Activated CD4-positive, alpha-beta T cell treated with anti-CD3 and anti-CD28 coated beads, Interleukin-2, amount 50 U/mL, for 4 hours (primary cell): ENCODE data around the gene ST6GAL1.

Source experiments
- DNase-seq, 2 experiments: peaks; one replicate each; pipeline ENCODE4 v3.0.0-alpha.2; 2020

ST6GAL1 gene

DNA sequence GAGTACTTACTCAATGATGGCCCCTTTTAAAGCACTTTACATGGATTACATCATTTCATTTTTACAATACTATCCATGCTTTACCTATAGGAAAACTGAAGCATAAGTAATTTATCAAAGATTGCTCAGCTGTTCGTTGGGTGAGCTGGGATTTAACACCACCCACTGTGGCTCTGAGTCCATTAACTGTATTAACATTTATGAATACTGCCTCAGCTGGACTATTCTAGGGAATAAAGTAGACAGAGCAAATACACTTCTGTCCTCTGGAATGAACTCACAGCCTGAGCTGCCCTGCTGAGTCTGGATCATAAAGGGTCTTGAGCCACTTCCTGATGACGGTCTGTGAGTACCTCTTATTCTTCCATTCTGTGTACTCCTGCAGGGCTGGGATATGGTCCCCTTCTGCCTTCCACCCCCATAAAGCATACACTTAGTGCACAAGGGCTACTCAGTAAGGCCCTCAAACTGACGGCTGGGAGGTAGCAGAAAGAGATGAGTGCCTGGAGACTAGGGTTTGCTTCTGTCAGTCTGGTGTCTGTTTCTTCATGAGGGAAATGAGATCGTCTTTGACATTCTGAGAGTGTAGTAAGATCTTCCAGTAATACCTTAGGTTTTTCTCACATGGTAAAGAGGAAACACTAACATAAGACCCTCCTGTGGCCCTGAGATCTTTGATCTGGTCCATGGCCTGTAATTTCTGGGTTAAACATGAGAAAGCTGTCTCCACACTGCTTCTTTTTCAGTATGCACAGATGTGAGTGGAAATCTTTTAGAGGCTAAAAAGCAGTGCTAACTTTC, 12.6 kb upstream of the ST6GAL1 start:
- no peak for DNase-seq

- no peak for DNase-seq
These were observed 10.0 kb upstream of the ST6GAL1 start for GRCh38 chr3:186920301-186920700.

DNA sequence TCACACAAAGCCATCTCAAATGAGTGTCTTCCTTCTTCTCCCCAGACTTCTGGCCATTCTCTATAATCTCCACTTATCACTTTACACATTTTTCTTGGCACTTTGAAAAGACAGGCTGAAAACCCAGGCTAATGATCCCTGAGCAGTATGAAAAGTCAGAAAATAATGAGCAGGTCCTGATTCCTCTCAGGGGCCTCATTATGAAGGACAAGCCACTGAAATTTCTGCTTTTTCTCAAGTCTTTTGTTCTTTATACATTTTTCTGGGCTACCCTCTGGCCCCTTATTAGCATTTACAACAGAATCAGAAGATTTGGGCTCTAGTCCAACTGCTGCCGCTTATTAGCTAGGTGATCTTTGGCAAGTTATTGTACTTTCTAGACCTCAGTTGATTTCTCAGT, 9.5 kb upstream of the ST6GAL1 start:
- DNase-seq: no peak

DNA sequence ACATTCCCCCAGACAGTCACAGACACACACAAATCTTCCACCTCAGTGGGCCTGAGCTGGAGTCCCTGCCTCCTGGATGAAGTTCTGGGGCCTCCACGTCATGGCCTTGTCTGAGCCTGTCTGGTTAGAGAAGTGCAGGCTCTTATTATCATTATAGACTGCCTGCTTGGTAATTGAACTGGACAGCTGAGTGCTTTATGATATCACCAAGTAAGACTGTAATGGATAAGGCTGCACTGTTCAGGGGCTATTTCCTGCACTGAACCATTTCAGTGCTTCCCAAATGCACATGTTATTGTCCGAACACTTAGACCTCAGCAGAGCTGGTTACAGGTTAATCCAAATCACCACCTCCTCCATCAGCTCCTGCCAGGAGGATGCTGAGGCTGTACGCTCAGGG, 8.7 kb upstream of the ST6GAL1 start:
- no peak for DNase-seq

GRCh38 chr3:186922224-186922623, 8.1 kb upstream of the ST6GAL1 start:
- no peak for DNase-seq

- no peak for DNase-seq
These were observed 7.5 kb upstream of the ST6GAL1 start for GRCh38 chr3:186922790-186923189.

- no peak for DNase-seq
These were observed 7.1 kb upstream of the ST6GAL1 start for GRCh38 chr3:186923241-186923640.

GRCh38 chr3:186925826-186926225, 4.5 kb upstream of the ST6GAL1 start:
- no peak for DNase-seq

DNA sequence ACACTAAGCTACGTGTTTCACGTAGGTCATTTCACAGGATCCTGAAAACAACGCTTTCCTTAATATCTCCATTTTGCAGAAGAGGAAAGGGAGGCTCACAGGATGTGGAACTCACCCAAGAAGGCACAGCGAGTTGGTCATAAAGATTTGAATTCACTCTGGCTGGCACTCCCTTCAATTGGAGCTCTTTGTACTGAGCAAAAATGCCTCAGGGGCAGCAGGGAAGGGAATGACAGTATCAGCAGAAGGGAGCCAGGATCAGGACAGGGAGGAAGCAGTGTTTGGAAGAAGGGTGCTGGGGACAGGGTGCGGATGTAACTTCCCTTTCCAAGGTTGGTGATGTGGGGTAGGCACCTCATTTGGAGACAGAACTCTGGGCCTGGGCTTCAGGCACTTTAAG, 1.1 kb upstream of the ST6GAL1 start:
- no peak for DNase-seq

GRCh38 chr3:186929685-186930084, 641 bp upstream of the ST6GAL1 start:
- DNase-seq: no peak

DNA sequence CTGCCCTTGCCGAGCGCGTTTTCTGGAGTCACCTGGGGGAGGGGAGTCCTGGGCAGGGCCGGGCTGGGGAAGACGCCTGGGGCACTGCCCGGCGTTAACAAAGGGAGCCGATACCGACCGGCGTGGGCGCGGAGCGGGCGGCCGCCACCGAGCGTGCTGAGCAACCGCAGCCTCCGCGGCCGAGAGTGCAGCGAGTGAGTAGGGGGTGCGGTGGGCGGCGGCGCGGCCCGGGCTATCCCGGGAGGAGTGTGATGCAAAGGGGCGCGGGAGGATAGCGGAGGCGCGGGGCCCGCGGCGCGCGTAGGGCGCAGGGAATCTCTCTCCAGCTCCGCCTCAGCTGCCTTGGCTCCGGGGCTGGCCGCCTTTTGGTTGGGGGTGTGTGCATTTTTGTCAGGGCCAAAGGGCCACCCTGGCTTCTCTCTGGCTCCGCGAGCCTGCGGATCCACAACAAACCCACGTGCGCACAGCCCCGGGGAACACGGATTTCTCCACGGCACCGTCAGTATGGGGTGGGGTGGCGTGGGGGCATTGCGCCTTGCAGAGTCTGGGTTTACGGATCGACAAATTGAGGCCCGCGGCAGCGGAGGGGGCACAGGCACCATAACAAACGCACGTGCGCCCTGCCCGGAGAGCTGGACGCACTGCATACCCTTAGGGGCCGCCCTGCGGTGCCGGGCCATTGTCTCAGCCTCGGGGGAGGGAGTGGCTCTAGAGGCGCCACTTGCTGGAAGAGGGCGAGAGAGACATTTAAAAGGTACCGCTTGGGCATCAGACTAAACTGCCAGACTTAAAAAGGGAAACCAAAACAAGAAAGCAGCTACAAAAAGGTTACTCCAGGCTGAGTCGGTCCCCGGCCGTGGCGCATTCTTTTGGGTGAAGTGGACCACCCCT, 560 bp downstream of the ST6GAL1 start:
- DNase-seq: peak; percentile 50

DNA sequence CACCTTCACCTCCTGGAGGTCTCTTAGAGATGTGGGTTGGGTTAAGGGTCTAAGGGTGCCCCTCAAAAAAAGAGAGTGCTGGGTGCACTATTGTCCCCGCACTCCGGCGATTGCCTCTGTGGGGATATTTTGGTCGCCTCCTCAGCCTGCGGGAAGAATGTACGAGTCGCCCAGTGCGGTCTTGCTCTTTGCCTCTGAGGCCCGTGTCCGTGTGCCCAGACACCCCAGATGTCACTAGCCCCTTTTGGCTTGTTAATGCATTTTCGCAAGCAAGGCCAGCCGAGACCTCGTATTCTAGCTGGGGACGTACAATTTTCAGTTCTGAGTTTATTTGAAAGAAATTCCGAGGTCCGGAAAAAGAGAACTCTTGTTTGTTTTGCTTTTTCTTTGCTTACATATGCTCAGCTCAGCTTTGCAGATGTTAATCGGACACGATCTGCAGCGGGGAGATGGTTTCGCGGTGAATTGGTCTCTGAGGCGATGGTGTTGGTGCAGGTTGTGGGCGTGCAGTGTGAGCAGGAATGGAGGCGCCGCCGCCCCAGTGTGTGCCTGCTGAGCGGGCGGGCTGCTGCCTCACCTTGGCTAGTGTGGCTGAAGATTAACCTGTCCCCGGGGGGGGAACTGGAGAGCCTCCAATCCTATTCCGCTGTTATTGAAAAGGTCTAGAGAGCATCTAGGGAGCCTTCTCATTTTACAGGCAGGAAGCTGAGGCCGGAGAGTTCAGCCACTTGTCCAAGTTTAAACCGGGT, 1.4 kb downstream of the ST6GAL1 start:
- peak; percentile 57 to 65 for DNase-seq

- DNase-seq: no peak
These were observed 2.2 kb downstream of the ST6GAL1 start for GRCh38 chr3:186932281-186933181.

GRCh38 chr3:186933816-186934215, 3.5 kb downstream of the ST6GAL1 start:
- no peak for DNase-seq

DNA sequence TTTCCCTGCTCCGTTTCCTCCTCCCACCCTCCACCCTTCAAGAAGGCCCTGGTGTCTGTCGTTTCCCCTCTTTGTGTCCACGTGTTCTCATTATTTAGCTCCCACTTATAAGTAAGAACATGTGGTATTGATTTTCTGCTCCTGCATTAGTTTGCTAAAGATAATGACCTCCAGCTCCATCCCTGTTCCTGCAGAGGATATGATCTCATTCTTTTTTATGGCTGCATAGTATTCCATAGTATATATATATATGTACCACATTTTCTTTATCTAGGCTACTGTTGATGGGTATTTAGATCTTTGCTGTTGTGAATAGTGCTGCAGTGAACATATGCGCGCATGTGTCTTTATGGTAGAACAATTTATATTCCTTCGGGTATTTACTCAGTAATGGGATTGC, 4.8 kb downstream of the ST6GAL1 start:
- DNase-seq: no peak

- DNase-seq: no peak
These were observed 6.9 kb downstream of the ST6GAL1 start for GRCh38 chr3:186937017-186937875.

DNA sequence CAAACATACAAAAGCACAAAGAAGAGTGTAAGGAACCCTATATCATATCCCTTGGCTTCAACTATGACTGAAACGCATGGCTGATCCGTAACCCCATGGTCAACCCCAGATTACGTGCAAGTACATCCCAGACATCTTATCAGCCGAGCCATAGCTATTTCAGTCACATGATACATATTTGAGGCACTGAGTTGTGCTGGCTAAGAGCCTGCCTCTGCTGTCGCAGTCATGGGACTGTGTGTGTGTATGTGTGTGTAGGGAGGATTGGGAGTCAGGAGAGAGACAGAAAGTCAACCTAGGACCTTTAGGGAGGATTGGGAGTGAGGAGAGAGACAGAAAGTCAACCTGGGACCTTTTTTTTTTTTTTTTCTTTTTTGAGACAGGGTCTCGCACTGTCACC, 8.4 kb downstream of the ST6GAL1 start:
- DNase-seq: no peak

GRCh38 chr3:186939536-186939935, 9.2 kb downstream of the ST6GAL1 start:
- no peak for DNase-seq

DNA sequence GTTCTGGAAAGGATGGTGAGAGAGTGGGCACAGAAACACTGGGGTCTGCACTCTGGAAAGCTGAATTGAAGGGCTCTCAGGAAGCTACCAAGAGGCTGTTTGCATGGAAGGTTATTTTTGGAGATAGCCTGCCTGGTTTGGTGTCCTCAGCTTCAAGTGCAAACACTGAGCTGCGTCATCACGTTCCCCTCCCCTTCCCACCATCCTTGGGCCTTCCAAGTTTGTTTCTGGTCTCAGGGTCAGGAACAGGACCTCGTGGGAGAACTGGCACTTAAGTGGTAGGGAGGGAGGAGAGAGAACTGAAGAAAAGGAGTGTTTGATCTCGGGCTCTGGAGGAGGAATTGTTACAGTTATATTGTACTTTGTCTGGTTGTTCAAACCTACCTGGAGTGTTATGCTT, 10.6 kb downstream of the ST6GAL1 start:
- DNase-seq: no peak

DNA sequence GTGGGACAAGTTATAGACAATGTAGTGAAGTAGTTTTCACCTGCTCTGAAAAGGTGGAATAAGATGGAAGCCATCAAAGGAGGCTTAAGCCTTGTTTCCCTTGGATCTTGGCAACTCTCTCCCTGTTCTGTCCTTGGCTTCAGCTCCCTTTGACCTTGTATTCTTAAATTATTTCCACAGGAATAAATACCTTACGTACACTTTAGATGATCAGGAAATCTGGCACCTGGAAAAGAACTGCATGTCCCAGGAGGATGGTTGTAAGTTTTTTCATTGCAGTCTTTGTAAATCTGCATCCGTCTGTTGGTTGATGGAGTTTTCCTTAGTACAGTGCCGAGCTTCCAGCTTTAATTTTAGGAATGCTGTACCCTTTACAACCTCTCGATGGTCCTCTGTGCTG, 11.8 kb downstream of the ST6GAL1 start:
- DNase-seq: no peak

DNA sequence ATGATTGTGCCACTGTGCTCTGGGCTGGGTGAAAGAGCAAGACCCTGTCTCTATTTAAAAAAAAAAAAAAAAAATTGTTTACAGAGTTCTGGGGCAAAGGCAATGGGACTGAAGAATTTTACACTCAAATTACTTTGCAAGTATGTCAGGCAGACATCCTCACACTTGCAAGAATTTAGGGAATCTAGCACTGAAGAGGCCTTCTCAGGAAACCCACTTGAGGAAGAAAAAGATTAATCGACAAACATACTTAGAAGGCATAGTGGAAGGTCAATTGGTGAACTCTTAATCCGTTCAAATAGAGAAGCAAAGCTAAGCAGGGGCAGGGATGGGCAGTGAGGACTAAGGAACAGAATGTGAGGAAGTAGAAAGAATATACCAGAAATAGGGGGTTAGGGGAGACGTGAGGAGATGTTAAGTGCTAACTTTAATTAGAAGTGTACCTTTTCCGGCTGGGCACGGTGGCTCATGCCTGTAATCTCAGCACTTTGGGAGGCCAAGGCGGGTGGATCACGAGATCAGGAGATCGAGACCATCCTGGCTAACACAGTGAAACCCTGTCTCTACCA, 15.0 kb downstream of the ST6GAL1 start:
- no peak for DNase-seq
